ENCODE data around the gene OPCML. TPM values are rescaled to one million over a fixed set of nuclear protein-coding genes. Genes with fewer than 3 reads are reported as not detected.

The OPCML gene
- polyA plus RNA-seq, 3 donors = not detected

DNA sequence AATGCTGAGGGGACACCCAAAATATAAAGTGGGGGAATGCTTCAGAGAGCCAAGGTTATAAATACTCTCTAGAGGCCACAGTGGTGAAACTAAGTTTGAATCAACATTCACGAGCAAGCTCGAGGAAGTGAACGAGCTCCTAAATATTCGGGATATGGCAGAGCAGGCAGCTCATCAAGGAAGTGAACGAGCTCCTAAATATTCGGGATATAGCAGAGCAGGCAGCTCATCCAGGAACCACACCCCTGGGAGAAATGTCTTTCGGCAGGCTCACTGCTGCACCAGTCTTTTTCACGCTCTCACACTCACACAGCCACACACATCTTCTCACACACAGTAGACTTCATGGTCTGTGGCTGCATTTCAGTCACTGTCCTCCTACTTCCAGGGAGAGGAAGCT is 787.5 kb downstream of the OPCML start:
- DNase-seq = no peak
- H3K4me3 Mint-ChIP-seq = no peak overlapping the region
- Histone ChIP-seq H3K79me2 (ENCODE audit: insufficient read depth, low read length) (no peaks in the 10 kb centered on the region), H4K20me1 (ENCODE audit: insufficient read depth, low read length) (no peaks in the 10 kb centered on the region), H3K4me1 (ENCODE audit: control insufficient read depth in 1 of 2, insufficient read depth in 2 of 2, low read length in 2 of 2) (no peaks in the 10 kb centered on the region), H3K9ac (ENCODE audit: insufficient read depth, low read length, poor library complexity, severe bottlenecking) (no peak overlapping the region), H3K27ac (ENCODE audit: low read depth in 1 of 2, low read length in 2 of 2) (no peak overlapping the region), H3K9me3 (replicated peaks in 1 of 2; ENCODE audit: control insufficient read depth in 1 of 2, insufficient read depth in 1 of 2, low read length in 2 of 2) (peaks cover 0 to 6% of the 10 kb centered on the region in 2 donors), H3K4me2 (replicated peaks; ENCODE audit: extremely low read depth, low read length, poor library complexity, severe bottlenecking) (no peak overlapping the region), H3K4me3 (replicated peaks in 1 of 3; ENCODE audit: low read depth in 2 of 3, low read length in 3 of 3) (no peak overlapping the region), H3K27me3 (ENCODE audit: control insufficient read depth in 2 of 2, insufficient read depth in 2 of 2, low read length in 2 of 2) (no peaks in the 10 kb centered on the region), H3K36me3 (replicated peaks in 1 of 2; ENCODE audit: control insufficient read depth in 1 of 2, insufficient read depth in 2 of 2, low read length in 2 of 2) (no peaks in the 10 kb centered on the region), H2AFZ (ENCODE audit: insufficient read depth, low read depth, low read length, poor library complexity, severe bottlenecking) (no peak overlapping the region)
- TF ChIP-seq, protein P1, sequence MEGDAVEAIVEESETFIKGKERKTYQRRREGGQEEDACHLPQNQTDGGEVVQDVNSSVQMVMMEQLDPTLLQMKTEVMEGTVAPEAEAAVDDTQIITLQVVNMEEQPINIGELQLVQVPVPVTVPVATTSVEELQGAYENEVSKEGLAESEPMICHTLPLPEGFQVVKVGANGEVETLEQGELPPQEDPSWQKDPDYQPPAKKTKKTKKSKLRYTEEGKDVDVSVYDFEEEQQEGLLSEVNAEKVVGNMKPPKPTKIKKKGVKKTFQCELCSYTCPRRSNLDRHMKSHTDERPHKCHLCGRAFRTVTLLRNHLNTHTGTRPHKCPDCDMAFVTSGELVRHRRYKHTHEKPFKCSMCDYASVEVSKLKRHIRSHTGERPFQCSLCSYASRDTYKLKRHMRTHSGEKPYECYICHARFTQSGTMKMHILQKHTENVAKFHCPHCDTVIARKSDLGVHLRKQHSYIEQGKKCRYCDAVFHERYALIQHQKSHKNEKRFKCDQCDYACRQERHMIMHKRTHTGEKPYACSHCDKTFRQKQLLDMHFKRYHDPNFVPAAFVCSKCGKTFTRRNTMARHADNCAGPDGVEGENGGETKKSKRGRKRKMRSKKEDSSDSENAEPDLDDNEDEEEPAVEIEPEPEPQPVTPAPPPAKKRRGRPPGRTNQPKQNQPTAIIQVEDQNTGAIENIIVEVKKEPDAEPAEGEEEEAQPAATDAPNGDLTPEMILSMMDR (IDR thresholded peaks at IDR 0.05) = no peak
- no peak overlapping the region for H3K27ac Mint-ChIP-seq
- H3K36me3 Mint-ChIP-seq = no peaks in the 10 kb centered on the region
- intact Hi-C loops (cut with micrococcal nuclease) = no loop called here
- peaks cover 0 to 2% (median 0%) of the 10 kb centered on the region in 3 donors for H3K27me3 Mint-ChIP-seq (ENCODE audit: low read depth in 3 of 3)
- H3K4me1 Mint-ChIP-seq = no peaks in the 10 kb centered on the region
- peaks cover 0 to 5% (median 2%) of the 10 kb centered on the region in 7 donors for H3K9me3 Mint-ChIP-seq
- 86% methylated on average over 2 of the region's 8 CpGs for WGBS (ENCODE audit: insufficient coverage)

DNA sequence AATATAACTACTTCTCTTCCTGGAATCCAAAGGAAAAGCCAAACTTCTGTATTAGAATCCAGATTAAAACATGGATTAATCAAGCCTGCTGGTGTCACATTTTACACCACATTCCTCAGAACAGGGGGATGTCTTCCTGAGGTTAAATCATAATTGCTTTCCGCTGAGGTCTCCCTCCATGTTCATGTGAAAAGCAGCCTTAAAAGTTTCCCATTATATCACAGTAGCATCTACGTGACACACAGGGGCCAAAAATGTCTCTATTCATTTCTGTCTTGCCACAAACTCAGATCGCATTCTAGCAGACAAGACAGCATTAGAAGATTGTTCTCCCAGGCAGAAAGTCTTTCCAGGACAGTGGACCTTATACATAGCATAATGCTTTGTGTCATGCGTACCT is 788.7 kb downstream of the OPCML start:
- intact Hi-C loops (cut with micrococcal nuclease) = no loop called here
- TF ChIP-seq, protein P1 (IDR thresholded peaks at IDR 0.05) = no peak
- Histone ChIP-seq H3K27ac (ENCODE audit: low read depth in 1 of 2, low read length in 2 of 2) (no peak overlapping the region), H3K36me3 (replicated peaks in 1 of 2; ENCODE audit: control insufficient read depth in 1 of 2, insufficient read depth in 2 of 2, low read length in 2 of 2) (no peaks in the 10 kb centered on the region), H4K20me1 (ENCODE audit: insufficient read depth, low read length) (no peaks in the 10 kb centered on the region), H3K9me3 (replicated peaks in 1 of 2; ENCODE audit: control insufficient read depth in 1 of 2, insufficient read depth in 1 of 2, low read length in 2 of 2) (peaks cover 0 to 6% of the 10 kb centered on the region in 2 donors), H3K79me2 (ENCODE audit: insufficient read depth, low read length) (no peaks in the 10 kb centered on the region), H3K4me3 (replicated peaks in 1 of 3; ENCODE audit: low read depth in 2 of 3, low read length in 3 of 3) (no peak overlapping the region), H3K4me2 (replicated peaks; ENCODE audit: extremely low read depth, low read length, poor library complexity, severe bottlenecking) (no peak overlapping the region), H3K9ac (ENCODE audit: insufficient read depth, low read length, poor library complexity, severe bottlenecking) (no peak overlapping the region), H2AFZ (ENCODE audit: insufficient read depth, low read depth, low read length, poor library complexity, severe bottlenecking) (no peak overlapping the region), H3K27me3 (ENCODE audit: control insufficient read depth in 2 of 2, insufficient read depth in 2 of 2, low read length in 2 of 2) (no peaks in the 10 kb centered on the region), H3K4me1 (ENCODE audit: control insufficient read depth in 1 of 2, insufficient read depth in 2 of 2, low read length in 2 of 2) (no peaks in the 10 kb centered on the region)
- H3K27me3 Mint-ChIP-seq (ENCODE audit: low read depth in 3 of 3) = peaks cover 0 to under 1% (median 0%) of the 10 kb centered on the region in 3 donors
- WGBS (ENCODE audit: insufficient coverage) = 100% methylated on average over 3 of the region's 4 CpGs
- H3K4me1 Mint-ChIP-seq = no peaks in the 10 kb centered on the region
- H3K4me3 Mint-ChIP-seq = no peak overlapping the region
- H3K9me3 Mint-ChIP-seq = peaks cover 0 to 5% (median under 1%) of the 10 kb centered on the region in 7 donors
- H3K27ac Mint-ChIP-seq = no peak overlapping the region
- DNase-seq = no peak
- no peaks in the 10 kb centered on the region for H3K36me3 Mint-ChIP-seq
